HG02678 (cell line): ENCODE data around the gene MDP1.
A peak's percentile ranks its signal among the peaks of the same experiment; 100 is the strongest.
"Not testable (repeated sequence)": the region's sequence is repeated elsewhere in the genome, so short reads cannot be mapped to it uniquely, and the experiment has no call there.

Source experiments
- ATAC-seq: cut with Tn5 transposase; IDR thresholded peaks from one replicate; pipeline ENCODE4 v1.9.1; 2021; ENCODE audit warnings: mild to moderate bottlenecking, moderate library complexity; ENCODE audit not compliant: unreplicated experiment

The MDP1 gene

GRCh38 chr14:24251880-24252288 is 36.0 kb upstream of the MDP1 start:
- no peak for ATAC-seq

GRCh38 chr14:24250354-24250753 is 34.5 kb upstream of the MDP1 start:
- ATAC-seq: no peak

- ATAC-seq: no peak
These were observed 33.6 kb upstream of the MDP1 start for GRCh38 chr14:24249230-24250021.

GRCh38 chr14:24247422-24247821 is 31.6 kb upstream of the MDP1 start:
- no peak for ATAC-seq

- peak; percentile 20 for ATAC-seq
These were observed 30.9 kb upstream of the MDP1 start for GRCh38 chr14:24246765-24247212.

- ATAC-seq: not testable (repeated sequence)
These were observed 29.5 kb upstream of the MDP1 start for GRCh38 chr14:24245350-24245749.

GRCh38 chr14:24243336-24243836 is 27.5 kb upstream of the MDP1 start:
- no peak for ATAC-seq

- ATAC-seq: peak; percentile 79
These were observed 26.1 kb upstream of the MDP1 start for GRCh38 chr14:24241829-24242443.

- no peak for ATAC-seq
These were observed 24.4 kb upstream of the MDP1 start for GRCh38 chr14:24240110-24240918.

GRCh38 chr14:24238527-24239037 is 22.7 kb upstream of the MDP1 start:
- ATAC-seq: no peak

GRCh38 chr14:24238123-24238522 is 22.3 kb upstream of the MDP1 start:
- no peak for ATAC-seq

GRCh38 chr14:24237463-24237955 is 21.6 kb upstream of the MDP1 start:
- no peak for ATAC-seq

GRCh38 chr14:24236689-24237462 is 21.0 kb upstream of the MDP1 start:
- ATAC-seq: no peak

GRCh38 chr14:24235804-24236688 is 20.2 kb upstream of the MDP1 start:
- ATAC-seq: no peak

GRCh38 chr14:24234095-24235005 is 18.5 kb upstream of the MDP1 start:
- ATAC-seq: no peak

- no peak for ATAC-seq
These were observed 17.6 kb upstream of the MDP1 start for GRCh38 chr14:24233538-24233866.

- peak; percentile 65 for ATAC-seq
These were observed 17.0 kb upstream of the MDP1 start, which contains the start of gene GMPR2 for GRCh38 chr14:24232645-24233537. Gene GMPR2, plus strand, starts transcription at chr14:24232929. Its CDS starts 325 bp downstream, at chr14:24233254.
